Measurements from ENCODE around the gene GALNTL6. TPM values are rescaled to one million over a fixed set of nuclear protein-coding genes. Genes with fewer than 3 reads are reported as not detected.
A peak's percentile ranks its signal among the peaks of the same experiment; 100 is the strongest.

Gene GALNTL6
- polyA plus RNA-seq, 1 donor from 2014 or later, result 14.9 TPM

DNA sequence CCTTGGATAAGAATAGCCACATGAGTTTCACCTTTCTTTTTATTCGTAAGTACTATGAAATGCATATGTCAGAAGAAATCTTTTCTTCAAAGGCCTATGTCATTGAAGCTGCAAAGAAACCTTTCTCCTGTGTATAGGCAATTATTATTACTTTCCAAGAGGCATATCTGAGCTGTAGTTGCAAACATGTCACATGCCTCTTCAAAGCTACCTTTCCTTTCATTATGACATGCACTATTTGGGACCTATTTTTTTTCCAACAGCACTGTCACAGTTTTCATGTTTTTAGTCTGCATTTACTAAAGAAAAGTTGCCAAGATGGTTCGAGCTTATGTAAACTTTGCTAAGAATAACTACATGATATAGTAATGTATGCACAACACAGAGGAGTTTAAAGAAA, 806.6 kb downstream of the GALNTL6 start:
- Histone ChIP-seq H3F3A (ENCODE audit: insufficient read depth, low read length, poor library complexity, severe bottlenecking) (no peaks in the 10 kb centered on the region), H3K27ac (ENCODE audit: low read length) (no peak overlapping the region), H3K9ac (ENCODE audit: low read length) (no peak overlapping the region), H3K36me3 (ENCODE audit: insufficient read depth, low read length) (no peaks in the 10 kb centered on the region), H3K4me2 (ENCODE audit: low read length) (no peak overlapping the region), H2AFZ (ENCODE audit: low read depth, low read length) (no peak overlapping the region), H4K20me1 (ENCODE audit: insufficient read depth) (no peaks in the 10 kb centered on the region), H3K79me2 (replicated peaks; ENCODE audit: insufficient read depth, low read length) (no peaks in the 10 kb centered on the region), H3K27me3 (ENCODE audit: insufficient read depth, low read depth, low read length) (no peaks in the 10 kb centered on the region), H3K4me3 (ENCODE audit: low read length) (no peak overlapping the region), H3K9me3 (ENCODE audit: low read length) (no peaks in the 10 kb centered on the region), H3K9me2 (ENCODE audit: insufficient read depth, low read length) (no peaks in the 10 kb centered on the region)
- TF ChIP-seq POLR2AphosphoS5 (IDR thresholded peaks at IDR 0.05) (peak; percentile 91), RAD21 (conservative IDR thresholded peaks at IDR 0.05) (no peak), CTCF (IDR thresholded peaks at IDR 0.05; ENCODE audit: poor library complexity, severe bottlenecking) (no peak), EP300 (conservative IDR thresholded peaks at IDR 0.05; ENCODE audit: poor library complexity, severe bottlenecking) (peak; percentile 90)

DNA sequence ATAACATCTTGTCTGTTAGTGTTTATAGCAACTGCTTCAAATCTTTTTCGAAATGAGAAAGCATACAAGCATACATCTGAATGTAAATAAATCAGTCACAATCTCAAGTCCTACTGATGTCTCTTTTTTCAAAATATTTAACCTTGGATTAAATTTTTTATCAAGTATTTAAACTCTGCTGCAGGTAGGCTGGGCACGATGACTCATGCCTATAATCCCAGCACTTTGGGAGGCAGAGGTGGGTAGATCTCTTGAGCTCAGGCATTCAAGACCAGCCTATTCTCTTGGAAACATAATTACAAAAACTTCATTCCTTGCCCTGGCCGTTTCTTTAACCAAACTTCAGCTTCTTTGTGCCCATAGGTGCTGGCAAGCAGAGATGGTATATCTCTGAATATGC, 815.1 kb downstream of the GALNTL6 start:
- no peak overlapping the region for H3K27ac ChIP-seq (ENCODE audit: low read length)
- H3K36me3 ChIP-seq (ENCODE audit: insufficient read depth, low read length), result no peaks in the 10 kb centered on the region
- no peak overlapping the region for H2AFZ ChIP-seq (ENCODE audit: low read depth, low read length)
- no peaks in the 10 kb centered on the region for H4K20me1 ChIP-seq (ENCODE audit: insufficient read depth)
- no peak overlapping the region for H3K9ac ChIP-seq (ENCODE audit: low read length)
- H3K4me3 ChIP-seq (ENCODE audit: low read length), result no peak overlapping the region
- no peak for TF ChIP-seq EZH2 (IDR thresholded peaks at IDR 0.05; ENCODE audit: borderline replicate concordance, insufficient read depth, low read length, poor library complexity, severe bottlenecking)
- TF ChIP-seq RAD21 (conservative IDR thresholded peaks at IDR 0.05), result no peak
- TF ChIP-seq CTCF (IDR thresholded peaks at IDR 0.05; ENCODE audit: poor library complexity, severe bottlenecking), result no peak
- no peak for TF ChIP-seq TAF1 (IDR thresholded peaks at IDR 0.05; ENCODE audit: low read depth)
- TF ChIP-seq MXI1 (conservative IDR thresholded peaks at IDR 0.05; ENCODE audit: poor library complexity, severe bottlenecking), result no peak
- no peak for TF ChIP-seq REST (IDR thresholded peaks at IDR 0.05; ENCODE audit: borderline replicate concordance)
- TF ChIP-seq EP300 (conservative IDR thresholded peaks at IDR 0.05; ENCODE audit: poor library complexity, severe bottlenecking), result no peak
- no peak for TF ChIP-seq SMC3 (conservative IDR thresholded peaks at IDR 0.05; ENCODE audit: poor library complexity)
- TF ChIP-seq POLR2AphosphoS5 (IDR thresholded peaks at IDR 0.05), result no peak
- H3K9me2 ChIP-seq (ENCODE audit: insufficient read depth, low read length), result no peaks in the 10 kb centered on the region
- H3K4me2 ChIP-seq (ENCODE audit: low read length), result no peak overlapping the region
- no peaks in the 10 kb centered on the region for H3K79me2 ChIP-seq (replicated peaks; ENCODE audit: insufficient read depth, low read length)
- H3K27me3 ChIP-seq (ENCODE audit: insufficient read depth, low read depth, low read length), result no peaks in the 10 kb centered on the region
- no peaks in the 10 kb centered on the region for H3K9me3 ChIP-seq (ENCODE audit: low read length)
- no peaks in the 10 kb centered on the region for H3F3A ChIP-seq (ENCODE audit: insufficient read depth, low read length, poor library complexity, severe bottlenecking)
